Activated CD4-positive, alpha-beta T cell treated with anti-CD3 and anti-CD28 coated beads, Interleukin-2, amount 50 U/mL, for 24 hours (primary cell): ENCODE data around the gene SRP14.
"Not testable (repeated sequence)": the region's sequence is repeated elsewhere in the genome, so short reads cannot be mapped to it uniquely, and the experiment has no call there.

ENCODE experiments used
- DNase-seq, 2 donors: peaks; one replicate each; pipeline ENCODE4 v3.0.0-alpha.2; 2020; ENCODE audit warnings: low read depth in 1 of 2, low spot score in 1 of 2

SRP14 gene, protein sequence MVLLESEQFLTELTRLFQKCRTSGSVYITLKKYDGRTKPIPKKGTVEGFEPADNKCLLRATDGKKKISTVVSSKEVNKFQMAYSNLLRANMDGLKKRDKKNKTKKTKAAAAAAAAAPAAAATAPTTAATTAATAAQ

DNA sequence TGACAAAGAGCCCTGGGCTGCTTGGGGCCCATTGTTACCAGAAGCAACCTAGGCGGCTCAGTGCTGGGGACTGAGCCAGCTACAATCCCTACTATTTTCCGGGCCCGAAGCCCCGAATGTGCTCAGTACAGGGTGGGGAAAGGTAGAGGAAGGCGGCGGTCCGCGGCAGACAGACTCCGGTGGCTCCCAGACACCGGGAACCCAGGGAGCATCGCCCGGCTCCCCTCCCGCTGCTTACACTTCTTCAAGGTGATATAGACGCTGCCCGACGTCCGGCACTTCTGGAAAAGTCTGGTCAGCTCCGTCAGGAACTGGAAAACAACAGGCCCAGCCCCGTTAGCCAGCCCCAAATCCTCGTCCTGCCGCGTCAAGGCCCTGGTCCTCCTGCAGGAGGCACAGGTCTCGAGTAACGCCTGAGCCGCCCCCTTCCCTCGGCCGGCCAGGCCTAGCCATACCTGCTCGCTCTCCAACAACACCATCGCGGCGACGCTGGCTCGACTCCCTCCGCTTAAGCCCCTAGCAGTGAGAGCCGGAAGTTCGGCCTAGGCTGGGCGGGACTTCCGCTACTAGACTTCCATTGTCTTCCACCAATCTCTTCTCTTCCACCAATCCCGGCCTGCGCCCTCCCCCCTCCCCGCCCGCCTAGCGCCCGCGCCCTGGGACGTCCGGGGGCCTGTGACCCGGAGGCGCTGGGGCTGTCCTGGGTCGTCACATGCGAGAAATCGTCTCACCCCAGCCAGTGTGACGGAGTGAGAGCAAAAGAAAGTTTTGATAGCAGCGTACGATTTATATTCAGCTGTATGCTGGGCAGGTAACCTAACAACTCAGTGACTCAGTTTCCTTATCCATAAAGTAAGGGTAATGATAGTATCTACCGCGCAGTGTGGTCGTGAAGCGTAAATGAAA is at the start of gene SRP14:
TSS of gene SRP14 (minus strand) at position 544 of the 906 bp plus-strand sequence. CDS start at position 479, 65 bp downstream.
- peak; percentile 87 to 92 for DNase-seq

DNA sequence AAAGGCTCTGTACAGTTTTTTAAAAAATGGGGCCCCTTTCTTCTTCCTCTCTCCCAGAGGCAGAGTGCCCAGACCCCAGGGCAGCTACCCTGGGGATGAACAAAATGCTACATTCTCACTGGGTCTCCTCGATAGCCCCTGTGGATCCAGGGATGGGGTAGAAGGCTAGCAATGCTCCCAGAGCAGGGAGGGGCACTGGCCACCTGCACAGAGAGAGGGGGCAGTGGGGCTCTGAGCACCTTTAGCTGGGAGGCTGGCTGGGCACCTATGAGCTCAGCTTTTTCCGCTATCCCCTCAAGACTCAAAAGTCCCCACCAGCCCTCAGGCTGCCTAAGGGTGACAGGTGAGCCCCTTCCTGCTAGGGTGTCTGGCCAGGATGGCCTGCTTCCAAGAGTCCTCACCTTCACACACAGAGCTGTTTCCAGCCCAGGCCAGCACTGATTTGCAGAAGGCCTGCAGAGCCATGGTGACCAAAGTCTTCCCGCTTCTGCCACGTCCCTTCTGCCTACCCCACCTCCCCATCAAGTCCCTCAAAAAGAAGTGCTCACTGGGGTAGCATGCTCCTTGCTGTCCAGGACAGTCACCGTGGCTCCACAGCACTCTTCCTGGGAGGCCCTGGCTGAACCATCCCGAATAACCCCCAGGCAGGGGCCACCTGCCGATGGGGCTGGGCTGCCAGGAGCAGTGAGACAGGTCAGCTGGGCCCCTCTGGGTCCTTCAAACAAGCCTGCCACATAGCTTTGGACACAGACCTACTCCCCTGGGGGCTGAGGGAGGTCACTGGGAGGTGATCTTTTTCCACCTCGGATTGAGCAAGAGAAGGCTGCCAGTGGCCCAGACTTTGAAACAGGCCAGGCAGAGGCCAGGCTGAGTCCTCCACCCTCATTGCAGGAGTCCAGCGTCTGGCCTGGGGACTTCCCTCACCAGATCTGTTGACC is 49.3 kb upstream of the SRP14 start:
- DNase-seq = no peak

DNA sequence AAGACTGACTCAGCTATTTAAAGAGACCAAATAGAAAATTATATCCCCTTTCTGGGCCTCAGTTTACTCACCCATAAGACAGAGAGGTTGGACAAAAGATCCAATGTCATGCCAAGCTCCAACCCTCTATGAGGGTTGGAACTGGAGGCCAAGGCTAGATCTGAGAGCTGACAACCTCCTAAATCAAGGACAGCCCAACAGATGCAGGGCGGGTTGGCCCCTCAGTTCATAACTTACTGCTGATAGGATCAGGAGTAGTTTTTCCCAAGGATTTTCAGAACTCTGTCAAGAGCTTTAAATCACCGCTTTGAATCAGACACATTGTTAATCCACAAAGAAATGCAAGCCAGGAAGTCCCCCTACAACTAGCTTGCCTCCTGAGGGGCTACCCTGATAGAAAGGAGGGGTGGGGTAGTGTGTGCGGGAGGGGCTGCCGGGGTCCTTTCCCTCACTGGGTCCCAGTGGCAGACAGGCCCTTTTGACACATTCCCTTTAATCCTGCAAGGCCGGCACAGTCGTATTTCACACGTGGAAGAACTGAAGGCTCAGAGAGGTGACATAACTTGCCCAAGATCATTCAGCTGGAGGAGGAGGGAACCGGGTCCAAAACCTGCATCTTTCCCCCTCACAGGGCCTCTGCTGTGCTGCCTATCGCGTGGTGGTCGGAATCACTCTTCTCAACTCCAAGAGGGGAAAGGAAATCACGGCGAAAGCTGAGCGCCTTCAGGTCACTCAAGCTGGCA is 48.3 kb upstream of the SRP14 start:
- DNase-seq = no peak

GRCh38 chr15:40085266-40085665 is 46.3 kb upstream of the SRP14 start:
- no peak for DNase-seq

- DNase-seq = no peak
These were observed 45.7 kb upstream of the SRP14 start for GRCh38 chr15:40084650-40085049.

GRCh38 chr15:40082195-40082883 is 43.4 kb upstream of the SRP14 start:
- DNase-seq = no peak

DNA sequence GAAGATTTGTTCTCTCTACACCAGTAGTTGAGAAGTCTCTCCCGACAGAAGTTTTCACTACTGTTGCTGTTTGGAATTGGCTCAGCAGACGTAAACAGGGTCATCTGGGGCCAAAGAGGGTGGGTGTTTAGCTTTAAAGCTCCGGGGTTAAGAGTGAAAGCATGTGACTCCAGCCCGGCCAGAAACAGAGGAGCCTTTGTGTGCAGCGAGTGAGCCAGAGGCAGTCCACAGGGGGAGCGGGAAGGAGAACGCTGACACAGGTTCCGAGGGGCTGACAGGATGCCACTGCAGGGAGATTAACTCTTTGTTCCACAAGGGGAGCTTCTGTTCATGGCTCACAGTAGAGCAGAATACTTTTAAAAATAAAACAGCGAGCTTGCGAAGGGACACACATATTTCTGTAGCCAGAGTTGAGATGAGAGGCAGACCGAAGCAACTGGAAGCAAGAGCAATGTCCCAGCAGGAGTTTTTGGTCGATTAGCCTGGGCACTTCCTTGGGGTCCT is 42.8 kb upstream of the SRP14 start:
- no peak for DNase-seq

- DNase-seq = no peak
These were observed 41.9 kb upstream of the SRP14 start for GRCh38 chr15:40080847-40081246.

DNA sequence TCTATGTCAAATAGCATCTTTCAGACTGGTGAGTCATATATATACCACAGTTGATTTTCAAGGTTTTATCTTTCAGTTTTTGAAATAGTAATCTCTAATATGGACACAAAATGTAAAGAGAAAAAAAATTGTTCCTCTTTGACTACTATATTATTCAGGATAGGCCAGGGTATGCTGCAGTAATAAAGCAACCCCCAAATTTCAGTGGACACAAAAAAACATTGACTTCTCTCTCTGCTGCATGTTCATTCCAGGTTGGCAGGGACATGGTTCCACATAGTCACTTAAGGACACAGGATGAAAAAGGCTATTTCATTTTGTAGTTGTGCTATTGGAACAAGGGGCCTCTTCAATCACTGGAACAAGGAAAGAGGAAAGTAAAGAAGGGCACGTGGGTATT is 41.1 kb upstream of the SRP14 start:
- DNase-seq = no peak

GRCh38 chr15:40079456-40079855 is 40.5 kb upstream of the SRP14 start:
- no peak for DNase-seq

DNA sequence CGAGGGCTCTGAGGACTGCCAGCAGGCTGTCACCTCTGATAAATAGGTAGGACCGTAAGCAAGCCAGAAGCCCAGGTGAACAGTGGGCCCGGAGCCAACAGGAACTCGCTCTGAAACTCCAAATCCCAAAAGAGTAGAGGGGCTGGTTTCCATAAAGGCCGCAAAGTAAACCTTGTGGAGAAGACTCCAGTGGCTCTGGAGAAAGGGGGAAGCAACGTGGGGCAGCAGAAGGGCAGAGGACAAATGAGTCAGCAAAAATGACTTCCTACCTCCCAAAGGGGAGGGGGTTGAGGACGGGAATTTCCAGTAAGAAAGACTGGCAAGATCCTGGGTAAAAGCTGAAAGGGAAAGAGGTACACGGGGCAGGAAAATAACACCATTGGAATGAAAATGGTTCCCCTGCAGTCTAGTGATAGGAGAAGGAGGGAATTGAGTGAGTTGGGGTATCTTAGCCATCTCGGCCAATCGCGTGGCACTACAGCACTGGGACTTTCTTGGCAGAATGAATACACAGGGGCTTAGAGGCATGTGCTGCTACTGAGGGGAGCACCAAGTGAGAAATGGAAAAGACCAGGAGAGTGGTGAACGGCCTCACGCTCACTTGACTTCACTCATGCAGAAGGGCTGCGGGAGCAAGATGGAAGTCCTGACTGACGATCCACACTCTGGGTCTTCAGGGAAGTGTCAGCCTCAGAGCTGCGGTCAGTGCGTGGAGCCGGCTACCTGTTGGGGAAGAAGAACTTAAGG is 36.5 kb upstream of the SRP14 start:
- DNase-seq = no peak

- not testable (repeated sequence) for DNase-seq
These were observed 35.7 kb upstream of the SRP14 start for GRCh38 chr15:40074656-40075055.

GRCh38 chr15:40073716-40074490 is 34.9 kb upstream of the SRP14 start:
- DNase-seq = not testable (repeated sequence)

- DNase-seq = no peak
These were observed 33.4 kb upstream of the SRP14 start for GRCh38 chr15:40072216-40072990.

DNA sequence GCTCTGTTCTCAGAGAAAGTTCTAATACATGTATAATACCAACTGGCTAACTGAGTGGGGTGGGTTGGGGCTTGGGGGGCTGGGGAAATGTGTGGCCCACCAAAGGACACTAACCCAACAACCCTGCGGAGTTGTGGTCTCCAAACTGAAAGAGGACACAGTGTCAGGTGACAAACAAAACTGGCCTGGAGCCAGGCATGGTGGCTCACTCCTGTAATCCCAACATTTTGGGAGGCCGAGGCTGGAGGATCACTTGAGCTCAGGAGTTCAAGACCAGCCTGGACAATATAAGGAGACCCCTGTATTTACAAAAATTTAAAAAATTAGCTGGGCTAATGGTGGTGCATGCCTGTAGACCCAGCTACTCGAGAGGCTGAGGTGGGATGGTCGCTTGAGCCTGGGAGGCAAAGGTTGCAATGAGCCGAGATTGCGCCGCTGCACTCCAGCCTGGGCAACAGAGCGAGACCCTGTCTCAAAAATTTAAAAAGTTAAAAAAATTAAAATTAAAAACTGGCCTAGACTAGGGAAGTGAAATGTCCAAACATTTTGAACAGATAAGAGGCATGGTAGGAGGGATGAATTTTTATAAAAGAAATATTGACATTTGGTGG is 31.7 kb upstream of the SRP14 start:
- DNase-seq = no peak

DNA sequence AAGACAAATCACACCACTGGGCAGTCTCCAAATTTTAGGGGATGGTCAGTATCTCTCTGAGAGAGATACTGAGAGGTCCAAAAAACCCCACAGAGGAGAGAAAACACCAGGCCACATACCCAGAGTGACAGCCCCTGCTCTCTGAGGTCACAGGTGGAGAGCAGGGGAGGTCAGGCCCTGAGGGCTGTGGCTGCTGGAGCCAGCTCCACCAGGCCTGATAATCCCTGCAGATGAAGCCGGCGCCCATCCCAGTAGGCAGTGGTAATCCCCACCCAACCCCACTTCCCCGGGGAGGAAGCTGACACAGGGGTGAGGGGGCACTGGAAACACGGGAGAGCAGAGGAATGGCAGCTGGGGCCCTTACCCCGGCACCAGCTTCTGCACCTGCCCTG is 31.2 kb upstream of the SRP14 start:
- DNase-seq = no peak
